ENCODE measurements around the gene ZC3HAV1. TPM values are rescaled to one million over a fixed set of nuclear protein-coding genes. Genes with fewer than 3 reads are reported as not detected.

Gene ZC3HAV1
- total and polyA plus RNA-seq, 9 of the 15 experiments (the other 6 are each of a cell fraction or from before 2014, with no cell fraction given), result 11.9 to 40.5 (median 23.9) TPM

DNA sequence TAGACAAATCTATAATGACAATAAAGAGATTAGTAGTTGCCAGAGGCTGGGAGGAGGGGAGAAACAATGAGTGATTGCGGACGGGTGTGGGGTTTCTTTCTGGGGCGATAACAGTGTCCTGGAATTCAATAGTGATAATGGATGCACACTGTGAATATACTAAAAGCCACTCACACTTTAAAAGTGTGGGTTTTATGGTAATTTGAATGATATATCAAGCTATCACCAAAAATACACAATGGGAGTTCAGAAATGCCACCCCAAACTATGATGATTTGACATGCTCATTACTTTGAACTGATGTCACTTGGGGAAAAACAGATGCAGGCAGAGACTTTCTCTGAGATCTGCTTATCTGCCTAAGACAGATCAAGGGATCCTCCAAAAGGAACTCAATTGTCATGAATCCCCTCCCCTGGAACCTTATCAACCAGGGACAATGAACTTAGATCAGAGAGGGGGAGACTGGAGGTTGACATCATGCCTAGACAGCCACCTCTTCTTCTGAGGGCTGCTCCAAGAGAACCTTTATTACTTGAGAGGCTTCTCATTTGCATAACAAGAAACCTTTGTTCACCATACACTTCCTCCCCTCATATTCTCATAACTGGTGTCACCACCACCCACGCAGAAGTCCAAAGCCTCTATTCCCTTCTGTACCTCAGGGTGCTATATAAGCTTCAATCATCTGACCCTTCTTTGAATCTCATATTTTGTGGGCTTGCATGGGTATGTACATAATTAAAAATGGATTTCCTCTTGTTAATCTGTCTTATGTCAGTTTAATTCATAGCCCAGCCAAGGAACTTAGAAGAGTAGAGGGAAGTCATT, 14.8 kb upstream of the ZC3HAV1 start (continued):
- TF ChIP-seq SIRT6 (IDR thresholded peaks at IDR 0.05; ENCODE audit: low read depth, low read length), result no peak
- TF ChIP-seq ZNF77 (CRISPR knock-in tag; IDR thresholded peaks at IDR 0.05), result no peak
- TF ChIP-seq HIVEP1 (CRISPR knock-in tag; IDR thresholded peaks at IDR 0.05), result no peak
- TF ChIP-seq, protein P1, sequence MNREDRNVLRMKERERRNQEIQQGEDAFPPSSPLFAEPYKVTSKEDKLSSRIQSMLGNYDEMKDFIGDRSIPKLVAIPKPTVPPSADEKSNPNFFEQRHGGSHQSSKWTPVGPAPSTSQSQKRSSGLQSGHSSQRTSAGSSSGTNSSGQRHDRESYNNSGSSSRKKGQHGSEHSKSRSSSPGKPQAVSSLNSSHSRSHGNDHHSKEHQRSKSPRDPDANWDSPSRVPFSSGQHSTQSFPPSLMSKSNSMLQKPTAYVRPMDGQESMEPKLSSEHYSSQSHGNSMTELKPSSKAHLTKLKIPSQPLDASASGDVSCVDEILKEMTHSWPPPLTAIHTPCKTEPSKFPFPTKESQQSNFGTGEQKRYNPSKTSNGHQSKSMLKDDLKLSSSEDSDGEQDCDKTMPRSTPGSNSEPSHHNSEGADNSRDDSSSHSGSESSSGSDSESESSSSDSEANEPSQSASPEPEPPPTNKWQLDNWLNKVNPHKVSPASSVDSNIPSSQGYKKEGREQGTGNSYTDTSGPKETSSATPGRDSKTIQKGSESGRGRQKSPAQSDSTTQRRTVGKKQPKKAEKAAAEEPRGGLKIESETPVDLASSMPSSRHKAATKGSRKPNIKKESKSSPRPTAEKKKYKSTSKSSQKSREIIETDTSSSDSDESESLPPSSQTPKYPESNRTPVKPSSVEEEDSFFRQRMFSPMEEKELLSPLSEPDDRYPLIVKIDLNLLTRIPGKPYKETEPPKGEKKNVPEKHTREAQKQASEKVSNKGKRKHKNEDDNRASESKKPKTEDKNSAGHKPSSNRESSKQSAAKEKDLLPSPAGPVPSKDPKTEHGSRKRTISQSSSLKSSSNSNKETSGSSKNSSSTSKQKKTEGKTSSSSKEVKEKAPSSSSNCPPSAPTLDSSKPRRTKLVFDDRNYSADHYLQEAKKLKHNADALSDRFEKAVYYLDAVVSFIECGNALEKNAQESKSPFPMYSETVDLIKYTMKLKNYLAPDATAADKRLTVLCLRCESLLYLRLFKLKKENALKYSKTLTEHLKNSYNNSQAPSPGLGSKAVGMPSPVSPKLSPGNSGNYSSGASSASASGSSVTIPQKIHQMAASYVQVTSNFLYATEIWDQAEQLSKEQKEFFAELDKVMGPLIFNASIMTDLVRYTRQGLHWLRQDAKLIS (CRISPR knock-in tag; IDR thresholded peaks at IDR 0.05), result no peak
- TF ChIP-seq POLR3A (IDR thresholded peaks at IDR 0.05; ENCODE audit: borderline replicate concordance, extremely low read depth, insufficient read depth, insufficient read length), result no peak
- TF ChIP-seq, protein P2, sequence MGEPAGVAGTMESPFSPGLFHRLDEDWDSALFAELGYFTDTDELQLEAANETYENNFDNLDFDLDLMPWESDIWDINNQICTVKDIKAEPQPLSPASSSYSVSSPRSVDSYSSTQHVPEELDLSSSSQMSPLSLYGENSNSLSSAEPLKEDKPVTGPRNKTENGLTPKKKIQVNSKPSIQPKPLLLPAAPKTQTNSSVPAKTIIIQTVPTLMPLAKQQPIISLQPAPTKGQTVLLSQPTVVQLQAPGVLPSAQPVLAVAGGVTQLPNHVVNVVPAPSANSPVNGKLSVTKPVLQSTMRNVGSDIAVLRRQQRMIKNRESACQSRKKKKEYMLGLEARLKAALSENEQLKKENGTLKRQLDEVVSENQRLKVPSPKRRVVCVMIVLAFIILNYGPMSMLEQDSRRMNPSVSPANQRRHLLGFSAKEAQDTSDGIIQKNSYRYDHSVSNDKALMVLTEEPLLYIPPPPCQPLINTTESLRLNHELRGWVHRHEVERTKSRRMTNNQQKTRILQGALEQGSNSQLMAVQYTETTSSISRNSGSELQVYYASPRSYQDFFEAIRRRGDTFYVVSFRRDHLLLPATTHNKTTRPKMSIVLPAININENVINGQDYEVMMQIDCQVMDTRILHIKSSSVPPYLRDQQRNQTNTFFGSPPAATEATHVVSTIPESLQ (CRISPR knock-in tag; IDR thresholded peaks at IDR 0.05), result no peak
- 0 out of 2 replicates have a peak, but pooled peaks have one; percentile 67 for TF ChIP-seq RUNX1 (IDR thresholded peaks at IDR 0.05; ENCODE audit: low read depth)
- TF ChIP-seq ARHGAP35 (IDR thresholded peaks at IDR 0.05; ENCODE audit: partially characterized antibody), result no peak
- TF ChIP-seq, protein P3, sequence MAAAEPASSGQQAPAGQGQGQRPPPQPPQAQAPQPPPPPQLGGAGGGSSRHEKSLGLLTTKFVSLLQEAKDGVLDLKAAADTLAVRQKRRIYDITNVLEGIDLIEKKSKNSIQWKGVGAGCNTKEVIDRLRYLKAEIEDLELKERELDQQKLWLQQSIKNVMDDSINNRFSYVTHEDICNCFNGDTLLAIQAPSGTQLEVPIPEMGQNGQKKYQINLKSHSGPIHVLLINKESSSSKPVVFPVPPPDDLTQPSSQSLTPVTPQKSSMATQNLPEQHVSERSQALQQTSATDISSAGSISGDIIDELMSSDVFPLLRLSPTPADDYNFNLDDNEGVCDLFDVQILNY (CRISPR knock-in tag; IDR thresholded peaks at IDR 0.05), result no peak
- TF ChIP-seq, protein P4, sequence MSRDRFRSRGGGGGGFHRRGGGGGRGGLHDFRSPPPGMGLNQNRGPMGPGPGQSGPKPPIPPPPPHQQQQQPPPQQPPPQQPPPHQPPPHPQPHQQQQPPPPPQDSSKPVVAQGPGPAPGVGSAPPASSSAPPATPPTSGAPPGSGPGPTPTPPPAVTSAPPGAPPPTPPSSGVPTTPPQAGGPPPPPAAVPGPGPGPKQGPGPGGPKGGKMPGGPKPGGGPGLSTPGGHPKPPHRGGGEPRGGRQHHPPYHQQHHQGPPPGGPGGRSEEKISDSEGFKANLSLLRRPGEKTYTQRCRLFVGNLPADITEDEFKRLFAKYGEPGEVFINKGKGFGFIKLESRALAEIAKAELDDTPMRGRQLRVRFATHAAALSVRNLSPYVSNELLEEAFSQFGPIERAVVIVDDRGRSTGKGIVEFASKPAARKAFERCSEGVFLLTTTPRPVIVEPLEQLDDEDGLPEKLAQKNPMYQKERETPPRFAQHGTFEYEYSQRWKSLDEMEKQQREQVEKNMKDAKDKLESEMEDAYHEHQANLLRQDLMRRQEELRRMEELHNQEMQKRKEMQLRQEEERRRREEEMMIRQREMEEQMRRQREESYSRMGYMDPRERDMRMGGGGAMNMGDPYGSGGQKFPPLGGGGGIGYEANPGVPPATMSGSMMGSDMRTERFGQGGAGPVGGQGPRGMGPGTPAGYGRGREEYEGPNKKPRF (IDR thresholded peaks at IDR 0.05; ENCODE audit: low read depth, low read length), result no peak
- peak; percentile 71; the same call in 1 of the 2 replicates for TF ChIP-seq GTF2E2 (tag; IDR thresholded peaks at IDR 0.05)
- TF ChIP-seq, protein P5, sequence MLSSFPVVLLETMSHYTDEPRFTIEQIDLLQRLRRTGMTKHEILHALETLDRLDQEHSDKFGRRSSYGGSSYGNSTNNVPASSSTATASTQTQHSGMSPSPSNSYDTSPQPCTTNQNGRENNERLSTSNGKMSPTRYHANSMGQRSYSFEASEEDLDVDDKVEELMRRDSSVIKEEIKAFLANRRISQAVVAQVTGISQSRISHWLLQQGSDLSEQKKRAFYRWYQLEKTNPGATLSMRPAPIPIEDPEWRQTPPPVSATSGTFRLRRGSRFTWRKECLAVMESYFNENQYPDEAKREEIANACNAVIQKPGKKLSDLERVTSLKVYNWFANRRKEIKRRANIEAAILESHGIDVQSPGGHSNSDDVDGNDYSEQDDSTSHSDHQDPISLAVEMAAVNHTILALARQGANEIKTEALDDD (IDR thresholded peaks at IDR 0.05), result peak; percentile 62; the same call in 1 of the 2 replicates
- TF ChIP-seq, protein P6, sequence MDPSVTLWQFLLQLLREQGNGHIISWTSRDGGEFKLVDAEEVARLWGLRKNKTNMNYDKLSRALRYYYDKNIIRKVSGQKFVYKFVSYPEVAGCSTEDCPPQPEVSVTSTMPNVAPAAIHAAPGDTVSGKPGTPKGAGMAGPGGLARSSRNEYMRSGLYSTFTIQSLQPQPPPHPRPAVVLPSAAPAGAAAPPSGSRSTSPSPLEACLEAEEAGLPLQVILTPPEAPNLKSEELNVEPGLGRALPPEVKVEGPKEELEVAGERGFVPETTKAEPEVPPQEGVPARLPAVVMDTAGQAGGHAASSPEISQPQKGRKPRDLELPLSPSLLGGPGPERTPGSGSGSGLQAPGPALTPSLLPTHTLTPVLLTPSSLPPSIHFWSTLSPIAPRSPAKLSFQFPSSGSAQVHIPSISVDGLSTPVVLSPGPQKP (CRISPR knock-in tag; IDR thresholded peaks at IDR 0.05), result no peak
- peak; percentile 98 for TF ChIP-seq MECOM (CRISPR knock-in tag; IDR thresholded peaks at IDR 0.05)
- TF ChIP-seq NFXL1 (CRISPR knock-in tag; IDR thresholded peaks at IDR 0.05), result peak; percentile 75; the same call in 1 of the 2 replicates

All from K562 (cell line).